HCT116 (cell line): ENCODE measurements around the gene PLOD2. TPM values are rescaled to one million over a fixed set of nuclear protein-coding genes. Genes with fewer than 3 reads are reported as not detected.

Experiments used
- ATAC-seq: fragments of 200-7000 bp; cut with Tn5 transposase; 2 replicates; pipeline ENCODE4 v1.9.1; 2020; ENCODE audit warnings: mild to moderate bottlenecking, moderate library complexity
- BruUV-seq: library from RNA; stranded (reverse); fragments of 400-500 nt; replicated peaks from 2 replicates; lab custom pipeline; 2021; lab: Mats Ljungman, UMichigan
- CTCF ChIA-PET: fragments of 300-600 bp; sonication (Branson Sonifier 250); formaldehyde crosslinking; loops from one replicate; lab custom pipeline; 2021; ENCODE audit warnings: antibody characterized with exemption; lab: Charles Lee
- POLR2A ChIA-PET: fragments of 300-600, 350-600 bp; sonication (Branson Sonifier 250); formaldehyde crosslinking; loops from one replicate; lab custom pipeline; 2021; ENCODE audit warnings: antibody characterized with exemption; lab: Charles Lee
- RAD21 ChIA-PET, 2 experiments: fragments of 300-600 bp; sonication (Branson Sonifier 250); formaldehyde crosslinking; loops; one replicate each; lab custom pipeline; 2023; ENCODE audit warnings: low total read pairs in 2 of 2; ENCODE audit not compliant: uncharacterized antibody in 2 of 2, unreplicated experiment in 2 of 2, low non-redundant PET in 1 of 2; lab: Charles Lee
- DNase-seq: peaks from one replicate; pipeline ENCODE4 v3.0.0-alpha.2; 2010; ENCODE audit warnings: low read depth, low spot score
- H2AFZ ChIP-seq: fragments of 200-600 bp; shearing (Covaris generic), sonication (generic); 2 replicates; pipeline ENCODE4 v1.6.1; 2017; ENCODE audit warnings: low read depth, mixed run types, mixed read lengths, antibody characterized with exemption, low read length; ENCODE audit not compliant: poor library complexity, severe bottlenecking
- H3K27ac ChIP-seq: 2 replicates; pipeline ENCODE4 v1.5.1; 2012; ENCODE audit warnings: low read depth, low read length
- H3K27me3 ChIP-seq: fragments of 200-600 bp; sonication (generic); 2 replicates; pipeline ENCODE4 v1.6.1; 2016; ENCODE audit warnings: mixed run types, low read length, mixed read lengths; ENCODE audit not compliant: insufficient read depth
- H3K36me3 ChIP-seq, 2 experiments: fragments of 200-500 bp in 1 of 2; fragments of 200-600 bp in 1 of 2; sonication (Bioruptor generic) in 1 of 2; sonication (generic) in 1 of 2; 2 replicates each; pipeline versions ENCODE4 v1.5.1 to v1.6.1; 2014 to 2016; ENCODE audit warnings: low read length in 2 of 2, inconsistent platforms in 1 of 2, mixed read lengths in 1 of 2, mixed run types in 1 of 2; ENCODE audit not compliant: insufficient read depth in 2 of 2, control insufficient read depth in 1 of 2
- H3K4me1 ChIP-seq, 2 experiments: fragments of 200-600 bp in 1 of 2; sonication (generic) in 1 of 2; 2 replicates each; pipeline versions ENCODE4 v1.5.1 to v1.6.1; 2012 to 2017; ENCODE audit warnings: low read length in 2 of 2, inconsistent platforms in 1 of 2, mild to moderate bottlenecking in 1 of 2, mixed read lengths in 1 of 2, mixed run types in 1 of 2, moderate library complexity in 1 of 2; ENCODE audit not compliant: insufficient read depth in 2 of 2, control insufficient read depth in 1 of 2
- H3K4me2 ChIP-seq: fragments of 200-600 bp; sonication (generic); 2 replicates; pipeline ENCODE4 v1.6.1; 2017; ENCODE audit warnings: mixed run types, low read length, mixed read lengths
- H3K4me3 ChIP-seq, 2 experiments: fragments of 200-600 bp in 1 of 2; sonication (generic) in 1 of 2; replicated peaks in 1 of 2; 2 replicates each; pipeline ENCODE4 v1.5.1; 2011 to 2016; ENCODE audit warnings: low read length in 2 of 2, control low read depth in 1 of 2, low read depth in 1 of 2, mild to moderate bottlenecking in 1 of 2, mixed read lengths in 1 of 2, mixed run types in 1 of 2
- H3K79me2 ChIP-seq: fragments of 200-600 bp; sonication (generic); 2 replicates; pipeline ENCODE4 v1.6.1; 2017; ENCODE audit warnings: mild to moderate bottlenecking, mixed run types, low read length, moderate library complexity, mixed read lengths; ENCODE audit not compliant: insufficient read depth
- H3K9ac ChIP-seq: fragments of 200-600 bp; sonication (generic); 2 replicates; pipeline ENCODE4 v1.6.1; 2016; ENCODE audit warnings: low read length, mixed read lengths
- H3K9me2 ChIP-seq: fragments of 200-600 bp; sonication (generic), shearing (Covaris generic); 2 replicates; pipeline ENCODE4 v1.6.1; 2017; ENCODE audit warnings: mixed run types, mild to moderate bottlenecking, moderate library complexity; ENCODE audit not compliant: insufficient read depth
- H3K9me3 ChIP-seq, 2 experiments: fragments of 200-500 bp in 1 of 2; fragments of 200-600 bp in 1 of 2; sonication (Bioruptor generic) in 1 of 2; sonication (generic) in 1 of 2; 2 replicates each; pipeline ENCODE4 v1.6.1; 2014 to 2017; ENCODE audit warnings: low read length in 2 of 2, mixed read lengths in 2 of 2, inconsistent platforms in 1 of 2, low read depth in 1 of 2, mild to moderate bottlenecking in 1 of 2, mixed run types in 1 of 2, moderate library complexity in 1 of 2; ENCODE audit not compliant: control insufficient read depth in 1 of 2, insufficient read depth in 1 of 2
- H4K20me1 ChIP-seq: fragments of 200-600 bp; sonication (generic), shearing (Covaris generic); 2 replicates; pipeline ENCODE4 v1.6.1; 2017; ENCODE audit warnings: mixed run types, mild to moderate bottlenecking, moderate library complexity; ENCODE audit not compliant: insufficient read depth
- CTCF ChIP-seq, 3 experiments: fragments of 200-600 bp in 1 of 3; sonication (generic) in 1 of 3; IDR thresholded peaks in 2 of 3; conservative IDR thresholded peaks in 1 of 3; 2 replicates each; pipeline ENCODE4 v1.5.1; 2012 to 2017; ENCODE audit warnings: low read depth in 2 of 3, low read length in 2 of 3, antibody characterized with exemption in 1 of 3, borderline replicate concordance in 1 of 3, control low read depth in 1 of 3, mild to moderate bottlenecking in 1 of 3, mixed read lengths in 1 of 3, mixed run types in 1 of 3, moderate library complexity in 1 of 3; ENCODE audit not compliant: insufficient read depth in 1 of 3
- EGR1 ChIP-seq: IDR thresholded peaks from 2 replicates; pipeline ENCODE4 v1.6.1; 2012; ENCODE audit warnings: low read depth
- ELF1 ChIP-seq: IDR thresholded peaks from 2 replicates; pipeline ENCODE4 v1.6.1; 2012; ENCODE audit warnings: low read depth, borderline replicate concordance
- EZH2 ChIP-seq: fragments of 200-600 bp; sonication (generic); IDR thresholded peaks from 2 replicates; pipeline ENCODE4 v1.6.1; 2017; ENCODE audit warnings: antibody characterized with exemption, mixed run types
- FOSL1 ChIP-seq: IDR thresholded peaks from 2 replicates; pipeline ENCODE4 v1.6.1; 2012; ENCODE audit warnings: low read depth
- POLR2A ChIP-seq: IDR thresholded peaks from 2 replicates; pipeline ENCODE4 v1.7.0; 2011; ENCODE audit warnings: borderline replicate concordance; ENCODE audit not compliant: insufficient read depth, insufficient read length; ENCODE audit errors: extremely low read depth
- REST ChIP-seq: IDR thresholded peaks from 2 replicates; pipeline ENCODE4 v1.6.1; 2012; ENCODE audit warnings: low read depth
- SRF ChIP-seq: IDR thresholded peaks from 2 replicates; pipeline ENCODE4 v1.6.1; 2012; ENCODE audit warnings: low read depth
- ZFX ChIP-seq: fragments of 450-650 bp; IDR thresholded peaks from 2 replicates; pipeline ENCODE4 v1.6.1; 2017
- intact Hi-C: fragments of 100-400 bp; cut with micrococcal nuclease; formaldehyde crosslinking; loops from 2 replicates; pipeline ENCODE4 v1.10.0; 2022
- total RNA-seq: library from RNA; stranded (reverse); gene quantifications from one replicate; pipeline ENCODE4 v1.2.1, GENCODE V29; 2021; ENCODE audit not compliant: unreplicated experiment

The PLOD2 gene
- total RNA-seq, 1 experiment from 2014 or later = 25.8 TPM

- no peak for TF ChIP-seq REST
Measured at GRCh38 chr3:146085678-146086077, 75.3 kb downstream of the PLOD2 start (continued).

GRCh38 chr3:146080578-146080977 is 80.4 kb downstream of the PLOD2 start:
- Histone ChIP-seq H4K20me1 (no peaks in the 10 kb centered on the region), H3K4me3 (no peak overlapping the region), H3K27ac (no peak overlapping the region), H2AFZ (no peak overlapping the region), H3K4me2 (no peak overlapping the region), H3K27me3 (no peaks in the 10 kb centered on the region), H3K4me1 (no peaks in the 10 kb centered on the region), H3K36me3 (no peaks in the 10 kb centered on the region), H3K9me3 (no peaks in the 10 kb centered on the region), H3K9ac (no peak overlapping the region), H3K79me2 (no peaks in the 10 kb centered on the region), H3K9me2 (no peaks in the 10 kb centered on the region)
- ChIA-PET POLR2A (no interaction called here), CTCF (no interaction called here), RAD21 (no interaction called here)
- BruUV-seq = no TSS peak
- ATAC-seq (no peak), DNase-seq (no peak)
- TF ChIP-seq CTCF (IDR thresholded peaks at IDR 0.05 in 2 of 3, conservative IDR thresholded peaks at IDR 0.05 in 1 of 3; ENCODE audit: borderline replicate concordance in 1 of 3, insufficient read depth in 1 of 3, low read depth in 2 of 3, low read length in 2 of 3) = no peak
- no peak for TF ChIP-seq SRF
- TF ChIP-seq POLR2A = no peak
- TF ChIP-seq EGR1 = no peak
- no peak for TF ChIP-seq EZH2
- TF ChIP-seq ELF1 = no peak
- TF ChIP-seq FOSL1 = no peak
- TF ChIP-seq ZFX = no peak
- intact Hi-C loops = no loop called here
